Measurements from ENCODE around the gene CLIC4. TPM values are rescaled to one million over a fixed set of nuclear protein-coding genes. Genes with fewer than 3 reads are reported as not detected.
"Not testable (repeated sequence)": the region's sequence is repeated elsewhere in the genome, so short reads cannot be mapped to it uniquely, and the experiment has no call there.

The CLIC4 gene
- total RNA-seq, 1 experiment from 2014 or later, result 62.7 TPM

DNA sequence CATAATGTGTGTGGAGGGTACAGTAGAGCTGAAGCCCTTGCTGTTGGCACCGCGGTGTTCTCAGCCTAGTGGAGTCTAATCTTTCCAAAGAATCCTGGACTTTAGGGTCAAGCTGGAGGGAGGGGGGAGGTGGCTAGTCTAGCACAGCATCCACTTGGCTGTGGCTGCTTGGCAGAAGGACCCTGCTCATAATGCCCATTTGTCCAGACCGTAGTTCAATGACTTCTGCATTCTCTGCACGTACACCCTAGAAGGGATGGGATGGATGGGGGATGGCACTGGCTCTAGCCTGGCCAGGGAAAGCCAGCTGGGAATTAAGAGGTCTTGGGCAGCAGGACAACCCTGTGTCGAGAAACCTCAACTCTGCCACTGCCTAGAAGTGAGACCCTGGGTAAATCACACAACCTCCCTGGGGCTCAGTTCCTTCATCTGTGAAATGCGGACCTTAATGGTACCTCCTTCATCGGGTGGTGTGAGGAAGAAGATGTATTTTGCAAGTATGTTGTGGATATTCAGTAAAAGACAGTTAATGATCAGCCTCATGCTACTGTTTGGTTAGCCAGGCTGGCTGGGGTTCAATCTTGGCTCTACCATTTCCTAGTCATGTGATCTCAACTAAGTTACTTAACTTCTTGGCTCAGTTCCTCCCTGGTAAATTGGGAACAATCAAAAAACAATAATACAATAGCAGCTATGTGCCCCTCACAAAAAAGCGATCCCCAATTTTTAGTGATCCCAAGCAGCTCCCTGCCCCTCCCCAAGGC lies 27.2 kb upstream of the CLIC4 start:
- no peak for DNase-seq
- H3K4me3 Mint-ChIP-seq (ENCODE audit: low read depth, unreplicated experiment), result no peak overlapping the region
- CTCF ChIA-PET, result no interaction called here
- no peaks in the 10 kb centered on the region for H3K27me3 Mint-ChIP-seq (ENCODE audit: unreplicated experiment)
- H3K36me3 Mint-ChIP-seq (ENCODE audit: insufficient read depth, unreplicated experiment), result no peaks in the 10 kb centered on the region
- no peaks in the 10 kb centered on the region for H3K9me3 Mint-ChIP-seq (ENCODE audit: low read depth, unreplicated experiment)
- intact Hi-C loops (cut with micrococcal nuclease; ENCODE audit: unreplicated experiment), result no loop called here
- no TSS peak for BruUV-seq (replicated peaks)
- no peak overlapping the region for H3K27ac Mint-ChIP-seq (ENCODE audit: unreplicated experiment)
- TF ChIP-seq, protein P1, sequence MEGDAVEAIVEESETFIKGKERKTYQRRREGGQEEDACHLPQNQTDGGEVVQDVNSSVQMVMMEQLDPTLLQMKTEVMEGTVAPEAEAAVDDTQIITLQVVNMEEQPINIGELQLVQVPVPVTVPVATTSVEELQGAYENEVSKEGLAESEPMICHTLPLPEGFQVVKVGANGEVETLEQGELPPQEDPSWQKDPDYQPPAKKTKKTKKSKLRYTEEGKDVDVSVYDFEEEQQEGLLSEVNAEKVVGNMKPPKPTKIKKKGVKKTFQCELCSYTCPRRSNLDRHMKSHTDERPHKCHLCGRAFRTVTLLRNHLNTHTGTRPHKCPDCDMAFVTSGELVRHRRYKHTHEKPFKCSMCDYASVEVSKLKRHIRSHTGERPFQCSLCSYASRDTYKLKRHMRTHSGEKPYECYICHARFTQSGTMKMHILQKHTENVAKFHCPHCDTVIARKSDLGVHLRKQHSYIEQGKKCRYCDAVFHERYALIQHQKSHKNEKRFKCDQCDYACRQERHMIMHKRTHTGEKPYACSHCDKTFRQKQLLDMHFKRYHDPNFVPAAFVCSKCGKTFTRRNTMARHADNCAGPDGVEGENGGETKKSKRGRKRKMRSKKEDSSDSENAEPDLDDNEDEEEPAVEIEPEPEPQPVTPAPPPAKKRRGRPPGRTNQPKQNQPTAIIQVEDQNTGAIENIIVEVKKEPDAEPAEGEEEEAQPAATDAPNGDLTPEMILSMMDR (IDR thresholded peaks at IDR 0.05; ENCODE audit: unreplicated experiment), result no peak
- no peaks in the 10 kb centered on the region for H3K4me1 Mint-ChIP-seq (ENCODE audit: low read depth, unreplicated experiment)

DNA sequence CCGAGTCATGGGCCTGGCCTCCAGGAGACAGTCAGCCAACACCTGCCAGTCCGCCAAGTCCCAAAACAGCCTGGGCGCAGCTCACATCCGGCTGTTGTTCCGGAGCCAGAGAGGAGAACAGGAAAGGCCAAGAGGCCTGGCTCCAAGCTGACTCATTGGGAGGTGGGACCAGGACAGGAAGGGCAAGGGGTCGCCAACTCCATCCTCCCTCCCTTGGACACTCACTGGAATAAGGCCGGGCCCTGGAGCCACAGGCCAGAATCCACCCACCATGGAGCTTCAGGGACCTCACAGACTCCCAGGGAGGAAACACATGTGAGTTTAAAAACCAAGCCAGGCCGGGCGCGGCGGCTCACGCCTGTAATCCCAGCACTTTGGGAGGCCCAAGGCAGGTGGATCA lies 25.1 kb upstream of the CLIC4 start:
- Mint-ChIP-seq H3K27me3 (ENCODE audit: unreplicated experiment) (no peaks in the 10 kb centered on the region), H3K9me3 (ENCODE audit: low read depth, unreplicated experiment) (no peaks in the 10 kb centered on the region), H3K27ac (ENCODE audit: unreplicated experiment) (no peak overlapping the region), H3K4me1 (ENCODE audit: low read depth, unreplicated experiment) (peaks cover 9% of the 10 kb centered on the region), H3K36me3 (ENCODE audit: insufficient read depth, unreplicated experiment) (peaks cover 9% of the 10 kb centered on the region), H3K4me3 (ENCODE audit: low read depth, unreplicated experiment) (no peak overlapping the region)
- intact Hi-C loops (cut with micrococcal nuclease; ENCODE audit: unreplicated experiment), result no loop called here
- CTCF ChIA-PET, result no interaction called here
- no TSS peak for BruUV-seq (replicated peaks)
- no peak for DNase-seq
- TF ChIP-seq, protein P1 (IDR thresholded peaks at IDR 0.05; ENCODE audit: unreplicated experiment), result no peak

DNA sequence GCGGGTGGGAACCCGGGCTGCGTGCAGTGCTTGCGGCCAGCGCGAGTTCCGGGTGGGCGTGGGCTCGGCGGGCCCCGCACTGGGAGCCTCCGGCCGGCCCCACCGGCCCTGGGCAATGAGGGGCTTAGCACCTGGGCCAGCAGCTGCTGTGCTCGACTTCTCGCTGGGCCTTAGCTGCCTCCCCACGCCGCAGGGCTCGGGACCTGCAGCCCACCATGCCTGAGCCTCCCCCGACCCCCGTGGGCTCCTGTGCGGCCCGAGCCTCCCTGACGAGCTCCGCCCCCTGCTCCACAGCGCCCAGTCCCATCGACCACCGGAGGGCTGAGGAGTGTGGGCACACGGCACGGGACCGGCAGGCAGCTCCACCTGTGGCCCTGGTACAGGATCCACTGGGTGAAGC lies 23.7 kb upstream of the CLIC4 start:
- DNase-seq, result no peak
- no peak overlapping the region for H3K4me3 Mint-ChIP-seq (ENCODE audit: low read depth, unreplicated experiment)
- H3K9me3 Mint-ChIP-seq (ENCODE audit: low read depth, unreplicated experiment), result no peaks in the 10 kb centered on the region
- no peaks in the 10 kb centered on the region for H3K27me3 Mint-ChIP-seq (ENCODE audit: unreplicated experiment)
- peaks cover 12% of the 10 kb centered on the region for H3K4me1 Mint-ChIP-seq (ENCODE audit: low read depth, unreplicated experiment)
- H3K27ac Mint-ChIP-seq (ENCODE audit: unreplicated experiment), result no peak overlapping the region
- CTCF ChIA-PET, result no interaction called here
- H3K36me3 Mint-ChIP-seq (ENCODE audit: insufficient read depth, unreplicated experiment), result peaks cover 9% of the 10 kb centered on the region
- intact Hi-C loops (cut with micrococcal nuclease; ENCODE audit: unreplicated experiment), result no loop called here
- TF ChIP-seq, protein P1 (IDR thresholded peaks at IDR 0.05; ENCODE audit: unreplicated experiment), result no peak
- BruUV-seq (replicated peaks), result no TSS peak

DNA sequence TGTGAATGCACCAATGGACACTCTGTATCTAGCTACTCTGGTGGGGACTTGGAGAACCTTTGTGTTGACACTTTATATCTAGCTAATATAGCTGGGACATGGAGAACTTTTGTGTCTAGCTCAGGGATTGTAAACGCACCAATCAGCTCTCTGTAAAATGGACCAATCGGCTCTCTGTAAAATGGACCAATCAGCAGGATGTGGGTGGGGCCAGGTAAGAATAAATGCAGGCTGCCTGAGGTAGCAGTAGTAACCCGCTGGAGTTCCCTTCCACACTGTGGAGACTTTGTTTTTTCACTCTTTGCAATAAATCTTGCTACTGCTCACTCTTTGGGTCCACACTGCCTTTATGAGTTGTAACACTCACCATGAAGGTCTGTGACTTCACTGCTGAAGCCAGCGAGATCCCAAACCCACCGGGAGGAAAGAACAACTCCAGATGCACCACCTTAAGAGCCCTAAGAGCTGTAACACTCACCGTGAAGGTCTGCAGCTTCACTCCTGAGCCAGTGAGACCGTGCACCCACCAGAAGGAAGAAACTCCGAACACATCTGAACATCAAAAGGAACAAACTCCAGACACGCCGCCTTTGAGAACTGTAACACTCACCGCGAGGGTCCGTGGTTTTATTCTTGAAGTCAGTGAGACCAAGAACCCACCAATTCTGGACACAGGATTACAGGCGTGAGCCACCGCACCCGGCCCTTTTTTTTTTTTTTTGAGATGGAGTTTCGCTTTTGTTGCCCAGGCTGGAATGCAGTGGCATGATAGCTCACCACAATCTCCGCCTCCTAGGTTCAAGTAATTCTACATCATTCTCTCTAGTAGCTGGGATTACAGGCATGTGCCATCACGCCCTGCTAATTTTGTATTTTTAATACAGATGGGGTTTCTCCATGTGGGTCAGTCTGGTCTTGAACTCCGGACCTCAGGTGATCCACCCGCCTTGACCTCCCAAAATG lies 22.9 kb upstream of the CLIC4 start:
- H3K27ac Mint-ChIP-seq (ENCODE audit: unreplicated experiment); H3K27me3 Mint-ChIP-seq (ENCODE audit: unreplicated experiment); DNase-seq; H3K4me3 Mint-ChIP-seq (ENCODE audit: low read depth, unreplicated experiment); H3K9me3 Mint-ChIP-seq (ENCODE audit: low read depth, unreplicated experiment); CTCF ChIA-PET; intact Hi-C loops (cut with micrococcal nuclease; ENCODE audit: unreplicated experiment); BruUV-seq (replicated peaks); H3K36me3 Mint-ChIP-seq (ENCODE audit: insufficient read depth, unreplicated experiment): not testable (repeated sequence)
- H3K4me1 Mint-ChIP-seq (ENCODE audit: low read depth, unreplicated experiment), result peaks cover 19% of the 10 kb centered on the region

All from Calu3 (cell line).